ENCODE results near the gene PRDX2. TPM values are rescaled to one million over a fixed set of nuclear protein-coding genes. Genes with fewer than 3 reads are reported as not detected.

Gene PRDX2
- total RNA-seq, 1 experiment from 2014 or later, result 295 TPM

DNA sequence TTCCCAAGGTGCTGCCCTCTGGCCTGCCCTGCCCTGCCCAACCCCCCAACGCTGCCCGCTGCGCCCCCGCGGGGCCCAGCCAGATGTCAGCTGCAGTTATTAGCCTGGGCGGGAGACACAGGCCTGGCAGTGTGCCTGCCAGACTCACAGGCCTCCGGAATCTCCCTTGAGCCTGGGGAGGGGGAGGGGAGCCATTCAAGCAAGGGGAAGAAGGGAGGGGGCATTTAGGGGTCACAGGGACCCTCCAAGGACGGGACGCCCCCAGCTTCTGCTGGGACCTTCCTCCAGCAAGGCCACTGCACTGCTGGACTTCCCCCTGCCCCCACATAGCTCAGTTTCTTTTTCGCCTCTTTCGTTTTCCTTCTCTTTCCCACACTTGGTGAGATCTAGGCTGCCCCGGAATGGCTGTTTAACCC is 12.9 kb downstream of the PRDX2 start:
- DNase-seq (ENCODE audit: unreplicated experiment), result peak; percentile 88
- TF ChIP-seq, protein P1, sequence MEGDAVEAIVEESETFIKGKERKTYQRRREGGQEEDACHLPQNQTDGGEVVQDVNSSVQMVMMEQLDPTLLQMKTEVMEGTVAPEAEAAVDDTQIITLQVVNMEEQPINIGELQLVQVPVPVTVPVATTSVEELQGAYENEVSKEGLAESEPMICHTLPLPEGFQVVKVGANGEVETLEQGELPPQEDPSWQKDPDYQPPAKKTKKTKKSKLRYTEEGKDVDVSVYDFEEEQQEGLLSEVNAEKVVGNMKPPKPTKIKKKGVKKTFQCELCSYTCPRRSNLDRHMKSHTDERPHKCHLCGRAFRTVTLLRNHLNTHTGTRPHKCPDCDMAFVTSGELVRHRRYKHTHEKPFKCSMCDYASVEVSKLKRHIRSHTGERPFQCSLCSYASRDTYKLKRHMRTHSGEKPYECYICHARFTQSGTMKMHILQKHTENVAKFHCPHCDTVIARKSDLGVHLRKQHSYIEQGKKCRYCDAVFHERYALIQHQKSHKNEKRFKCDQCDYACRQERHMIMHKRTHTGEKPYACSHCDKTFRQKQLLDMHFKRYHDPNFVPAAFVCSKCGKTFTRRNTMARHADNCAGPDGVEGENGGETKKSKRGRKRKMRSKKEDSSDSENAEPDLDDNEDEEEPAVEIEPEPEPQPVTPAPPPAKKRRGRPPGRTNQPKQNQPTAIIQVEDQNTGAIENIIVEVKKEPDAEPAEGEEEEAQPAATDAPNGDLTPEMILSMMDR (IDR thresholded peaks at IDR 0.05; ENCODE audit: unreplicated experiment), result no peak
- Mint-ChIP-seq H3K9me3 (ENCODE audit: unreplicated experiment) (no peaks in the 10 kb centered on the region), H3K27me3 (ENCODE audit: insufficient read depth, unreplicated experiment) (no peaks in the 10 kb centered on the region), H3K4me3 (ENCODE audit: unreplicated experiment) (peak overlapping the region; percentile 94), H3K27ac (ENCODE audit: low read depth, unreplicated experiment) (peak overlapping the region; percentile 98), H3K4me1 (ENCODE audit: insufficient read depth, unreplicated experiment) (peaks cover 24% of the 10 kb centered on the region), H3K36me3 (ENCODE audit: insufficient read depth, unreplicated experiment) (peaks cover 35% of the 10 kb centered on the region)
- ChIA-PET POLR2A (interaction anchor here (0.6 to 5.0 kb wide), 14 partner anchors 12 to 330 kb away, joined by 3 to 132 read pairs (median 4); partner anchors contain the start of genes GCDH, GET3, HOOK2 and MAN2B1), CTCF (interaction anchor here (0.5 to 3.3 kb wide), 8 partner anchors 11 to 1229 kb away, joined by 3 to 41 read pairs (median 4); partner anchors contain the start of gene ELOF1)
- intact Hi-C loops (cut with micrococcal nuclease), result no loop called here
- TSS peak; percentile 10 for BruUV-seq (replicated peaks)

DNA sequence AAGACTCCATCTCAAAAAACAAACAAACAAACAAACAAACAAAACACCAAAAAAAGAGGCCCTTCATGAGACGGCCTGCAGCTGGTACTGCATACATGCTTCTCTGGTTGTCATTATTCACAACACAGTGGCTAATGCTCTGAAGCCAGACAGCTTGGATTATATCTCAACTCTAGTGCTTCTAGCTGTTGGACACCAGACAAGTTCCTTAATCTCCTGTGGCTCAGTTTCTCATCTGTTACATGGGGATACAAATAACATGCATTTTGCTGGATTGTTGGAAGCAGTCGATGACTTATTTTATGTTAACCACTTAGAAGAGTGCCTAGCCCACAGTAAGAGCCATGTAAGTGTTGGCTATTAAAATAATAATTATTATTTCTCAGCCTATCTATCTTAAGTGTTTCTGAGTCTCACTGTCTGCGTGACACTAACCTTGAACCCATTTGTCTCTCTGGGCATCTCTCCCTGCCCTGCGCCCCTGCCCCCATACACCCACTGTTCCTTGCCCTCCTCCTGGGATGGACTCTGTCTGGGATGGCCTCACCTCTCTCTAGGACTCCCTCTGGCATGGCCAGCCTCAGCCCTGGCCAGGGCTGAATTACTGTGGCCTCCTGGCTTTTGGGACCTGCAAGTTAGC is 13.4 kb downstream of the PRDX2 start:
- intact Hi-C loops (cut with micrococcal nuclease), result no loop called here
- ChIA-PET POLR2A (interaction anchor here (0.6 to 5.0 kb wide), 10 partner anchors 11 to 122 kb away, joined by 3 to 132 read pairs (median 6); partner anchors contain the start of genes GCDH, GET3, HOOK2 and MAN2B1), CTCF (interaction anchor here (0.5 to 3.3 kb wide), 7 partner anchors 11 to 1229 kb away, joined by 3 to 41 read pairs (median 3); partner anchors contain the start of gene ELOF1)
- H3K4me3 Mint-ChIP-seq (ENCODE audit: unreplicated experiment), result peak overlapping the region; percentile 94
- H3K27me3 Mint-ChIP-seq (ENCODE audit: insufficient read depth, unreplicated experiment), result no peaks in the 10 kb centered on the region
- peak overlapping the region; percentile 98 for H3K27ac Mint-ChIP-seq (ENCODE audit: low read depth, unreplicated experiment)
- no TSS peak for BruUV-seq (replicated peaks)
- H3K4me1 Mint-ChIP-seq (ENCODE audit: insufficient read depth, unreplicated experiment), result peaks cover 24% of the 10 kb centered on the region
- H3K36me3 Mint-ChIP-seq (ENCODE audit: insufficient read depth, unreplicated experiment), result peaks cover 29% of the 10 kb centered on the region
- H3K9me3 Mint-ChIP-seq (ENCODE audit: unreplicated experiment), result no peaks in the 10 kb centered on the region
- TF ChIP-seq, protein P1 (IDR thresholded peaks at IDR 0.05; ENCODE audit: unreplicated experiment), result no peak
- no peak for DNase-seq (ENCODE audit: unreplicated experiment)

DNA sequence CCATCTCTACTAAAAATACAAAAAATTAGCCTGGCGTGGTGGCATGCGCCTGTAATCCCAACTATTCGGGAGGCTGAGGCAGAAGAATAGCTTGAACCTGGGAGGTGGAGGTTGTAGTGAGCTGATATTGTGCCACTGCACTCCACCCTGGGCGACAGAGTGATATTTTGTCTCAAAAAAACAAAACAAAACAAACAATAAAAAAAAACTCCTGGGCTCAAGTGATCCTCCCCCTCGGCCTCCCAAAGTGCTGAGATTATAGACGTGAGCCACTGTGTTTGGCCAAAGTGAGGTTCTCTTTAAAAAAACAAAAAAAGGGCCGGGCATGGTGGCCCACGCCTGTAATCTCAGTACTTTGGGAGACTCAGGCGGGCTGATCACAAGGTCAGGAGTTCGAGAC is 14.1 kb downstream of the PRDX2 start:
- TF ChIP-seq, protein P1 (IDR thresholded peaks at IDR 0.05; ENCODE audit: unreplicated experiment), result no peak
- peaks cover 22% of the 10 kb centered on the region for H3K36me3 Mint-ChIP-seq (ENCODE audit: insufficient read depth, unreplicated experiment)
- H3K9me3 Mint-ChIP-seq (ENCODE audit: unreplicated experiment), result no peaks in the 10 kb centered on the region
- intact Hi-C loops (cut with micrococcal nuclease), result no loop called here
- no TSS peak for BruUV-seq (replicated peaks)
- ChIA-PET POLR2A (interaction anchor here (1.6 to 5.0 kb wide), 5 partner anchors 11 to 64 kb away, joined by 5 to 132 read pairs (median 11); partner anchors contain the start of genes HOOK2, PRDX2, RNASEH2A and THSD8), CTCF (interaction anchor here (0.8 to 3.3 kb wide), 4 partner anchors 10 to 178 kb away, joined by 3 to 41 read pairs (median 4); no protein-coding TSS in a partner anchor)
- no peaks in the 10 kb centered on the region for H3K27me3 Mint-ChIP-seq (ENCODE audit: insufficient read depth, unreplicated experiment)
- no peak for DNase-seq (ENCODE audit: unreplicated experiment)
- no peak overlapping the region for H3K27ac Mint-ChIP-seq (ENCODE audit: low read depth, unreplicated experiment)
- H3K4me3 Mint-ChIP-seq (ENCODE audit: unreplicated experiment), result no peak overlapping the region
- H3K4me1 Mint-ChIP-seq (ENCODE audit: insufficient read depth, unreplicated experiment), result peaks cover 24% of the 10 kb centered on the region

DNA sequence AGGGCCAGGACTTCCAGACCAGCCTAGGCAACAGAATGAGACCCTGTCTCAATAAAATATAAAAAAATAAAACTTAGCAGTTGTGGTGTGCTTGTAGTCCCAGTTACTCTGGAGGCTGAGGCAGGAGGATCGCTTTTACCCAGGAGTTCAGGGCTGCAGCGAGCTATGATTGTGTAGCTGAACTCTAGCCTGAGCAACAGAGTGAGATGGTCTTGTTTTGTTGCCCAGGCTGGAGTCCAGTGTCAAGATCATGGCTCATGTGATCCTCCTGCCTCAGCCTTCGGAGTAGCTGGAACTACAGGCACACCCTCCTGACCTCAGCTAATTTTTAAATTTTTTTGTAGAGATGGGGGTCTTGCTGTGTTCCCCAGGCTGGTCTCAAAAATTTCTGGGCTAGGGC is 14.6 kb downstream of the PRDX2 start:
- Mint-ChIP-seq H3K4me1 (ENCODE audit: insufficient read depth, unreplicated experiment) (peaks cover 24% of the 10 kb centered on the region), H3K27ac (ENCODE audit: low read depth, unreplicated experiment) (no peak overlapping the region), H3K9me3 (ENCODE audit: unreplicated experiment) (no peaks in the 10 kb centered on the region), H3K4me3 (ENCODE audit: unreplicated experiment) (no peak overlapping the region), H3K27me3 (ENCODE audit: insufficient read depth, unreplicated experiment) (no peaks in the 10 kb centered on the region), H3K36me3 (ENCODE audit: insufficient read depth, unreplicated experiment) (peaks cover 17% of the 10 kb centered on the region)
- TF ChIP-seq, protein P1 (IDR thresholded peaks at IDR 0.05; ENCODE audit: unreplicated experiment), result no peak
- intact Hi-C loops (cut with micrococcal nuclease), result no loop called here
- POLR2A ChIA-PET, result interaction anchor here (0.6 to 5.0 kb wide), 4 partner anchors 10 to 159 kb away, joined by 3 to 132 read pairs (median 4); partner anchors contain the start of gene HOOK2
- no TSS peak for BruUV-seq (replicated peaks)
- no peak for DNase-seq (ENCODE audit: unreplicated experiment)
- CTCF ChIA-PET, result interaction anchor here (0.8 to 3.3 kb wide), 2 partner anchors 9 to 24 kb away, joined by 3 to 41 read pairs; no protein-coding TSS in a partner anchor
